ENCODE results near the gene CIAO2A. TPM values are rescaled to one million over a fixed set of nuclear protein-coding genes. Genes with fewer than 3 reads are reported as not detected.

Gene CIAO2A
- total RNA-seq, 2 donors from 2014 or later, result 88.7 to 98.3 TPM

- peaks cover 12% of the 10 kb centered on the region for H3K4me1 ChIP-seq
Measured at GRCh38 chr15:64099379-64099778, 5.7 kb upstream of the CIAO2A start.

GRCh38 chr15:64096668-64097384 lies 3.2 kb upstream of the CIAO2A start:
- DNase-seq, result peak; percentile 41
- Histone ChIP-seq H3K4me3 (peak overlapping the region; percentile 66), H3K9ac (ENCODE audit: low read depth in 2 of 2, low read length in 2 of 2) (peak overlapping the region; percentile 88 to 97), H3K4me1 (peaks cover 20% of the 10 kb centered on the region), H3K9me3 (no peaks in the 10 kb centered on the region), H3K36me3 (no peaks in the 10 kb centered on the region), H3K27ac (peak overlapping the region; percentile 46), H3K27me3 (no peaks in the 10 kb centered on the region)
- intact Hi-C loops (cut with DNase I), result loop anchor here (5.0 kb wide), 1 partner anchor 55 kb away; the partner anchor contains the start of gene SNX22
- TF ChIP-seq, protein P1, sequence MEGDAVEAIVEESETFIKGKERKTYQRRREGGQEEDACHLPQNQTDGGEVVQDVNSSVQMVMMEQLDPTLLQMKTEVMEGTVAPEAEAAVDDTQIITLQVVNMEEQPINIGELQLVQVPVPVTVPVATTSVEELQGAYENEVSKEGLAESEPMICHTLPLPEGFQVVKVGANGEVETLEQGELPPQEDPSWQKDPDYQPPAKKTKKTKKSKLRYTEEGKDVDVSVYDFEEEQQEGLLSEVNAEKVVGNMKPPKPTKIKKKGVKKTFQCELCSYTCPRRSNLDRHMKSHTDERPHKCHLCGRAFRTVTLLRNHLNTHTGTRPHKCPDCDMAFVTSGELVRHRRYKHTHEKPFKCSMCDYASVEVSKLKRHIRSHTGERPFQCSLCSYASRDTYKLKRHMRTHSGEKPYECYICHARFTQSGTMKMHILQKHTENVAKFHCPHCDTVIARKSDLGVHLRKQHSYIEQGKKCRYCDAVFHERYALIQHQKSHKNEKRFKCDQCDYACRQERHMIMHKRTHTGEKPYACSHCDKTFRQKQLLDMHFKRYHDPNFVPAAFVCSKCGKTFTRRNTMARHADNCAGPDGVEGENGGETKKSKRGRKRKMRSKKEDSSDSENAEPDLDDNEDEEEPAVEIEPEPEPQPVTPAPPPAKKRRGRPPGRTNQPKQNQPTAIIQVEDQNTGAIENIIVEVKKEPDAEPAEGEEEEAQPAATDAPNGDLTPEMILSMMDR (IDR thresholded peaks at IDR 0.05), result no peak

More at GRCh38 chr15:64099379-64099778, 5.7 kb upstream of the CIAO2A start:
- DNase-seq, result no peak
- TF ChIP-seq, protein P1 (IDR thresholded peaks at IDR 0.05), result no peak
- no peaks in the 10 kb centered on the region for H3K36me3 ChIP-seq
- H3K27ac ChIP-seq, result no peak overlapping the region
- H3K9me3 ChIP-seq, result no peaks in the 10 kb centered on the region
- no peaks in the 10 kb centered on the region for H3K27me3 ChIP-seq
- no peak overlapping the region for H3K9ac ChIP-seq (ENCODE audit: low read depth in 2 of 2, low read length in 2 of 2)
- H3K4me3 ChIP-seq, result no peak overlapping the region
- intact Hi-C loops (cut with DNase I), result loop anchor here (5.0 kb wide), 1 partner anchor 53 kb away; the partner anchor contains the start of gene SNX22

- peaks cover 22% of the 10 kb centered on the region for H3K4me1 ChIP-seq
Measured at GRCh38 chr15:64095795-64096667, 2.4 kb upstream of the CIAO2A start, which contains the start of gene SNX1. Gene SNX1 (plus strand): TSS chr15:64095982. CDS start chr15:64096014, 32 bp downstream.

GRCh38 chr15:64095431-64095794 lies 1.8 kb upstream of the CIAO2A start:
- H3K27ac ChIP-seq, result no peak overlapping the region
- H3K27me3 ChIP-seq, result no peaks in the 10 kb centered on the region
- intact Hi-C loops (cut with DNase I), result loop anchor here (5.0 kb wide), 1 partner anchor 57 kb away; the partner anchor contains the start of gene SNX22
- H3K4me3 ChIP-seq, result peak overlapping the region; percentile 66
- TF ChIP-seq, protein P1 (IDR thresholded peaks at IDR 0.05), result no peak
- no peaks in the 10 kb centered on the region for H3K36me3 ChIP-seq
- H3K9me3 ChIP-seq, result no peaks in the 10 kb centered on the region
- H3K9ac ChIP-seq (ENCODE audit: low read depth in 2 of 2, low read length in 2 of 2), result peak overlapping the region; percentile 26 to 97
- peaks cover 22% of the 10 kb centered on the region for H3K4me1 ChIP-seq
- no peak for DNase-seq

More at GRCh38 chr15:64095795-64096667, 2.4 kb upstream of the CIAO2A start, which contains the start of gene SNX1:
- intact Hi-C loops (cut with DNase I), result loop anchor here (5.0 kb wide), 1 partner anchor 56 kb away; the partner anchor contains the start of gene SNX22
- H3K9me3 ChIP-seq, result no peaks in the 10 kb centered on the region
- H3K9ac ChIP-seq (ENCODE audit: low read depth in 2 of 2, low read length in 2 of 2), result peak within 1 kb of the TSS; percentile 88 to 97
- H3K27ac ChIP-seq, result peak within 1 kb of the TSS; percentile 46
- H3K4me3 ChIP-seq, result peak within 1 kb of the TSS; percentile 66
- no peaks in the 10 kb centered on the region for H3K36me3 ChIP-seq
- TF ChIP-seq, protein P1 (IDR thresholded peaks at IDR 0.05), result no peak
- peak; percentile 95 for DNase-seq
- no peaks in the 10 kb centered on the region for H3K27me3 ChIP-seq

Data from colonic mucosa (tissue), 4 donors.